ENCODE measurements around the gene IPO13. TPM values are rescaled to one million over a fixed set of nuclear protein-coding genes. Genes with fewer than 3 reads are reported as not detected.

IPO13 gene
- total and polyA plus RNA-seq, 10 of the 15 experiments (the other 5 are each of a cell fraction or from before 2014, with no cell fraction given): 7.1 to 26.6 (median 15.9) TPM

- no peak for TF ChIP-seq MEF2A (IDR thresholded peaks at IDR 0.05; ENCODE audit: insufficient read depth, low read depth, low read length)
- TF ChIP-seq MYB (IDR thresholded peaks at IDR 0.05; ENCODE audit: borderline replicate concordance, low read depth, low read length): no peak
- no peak for TF ChIP-seq GATAD2B (conservative IDR thresholded peaks at IDR 0.05; ENCODE audit: low read depth)
- no peak for TF ChIP-seq CBFB (IDR thresholded peaks at IDR 0.05; ENCODE audit: low read depth)
- no peak for TF ChIP-seq RFX5 (IDR thresholded peaks at IDR 0.05; ENCODE audit: low read depth, low read length)
Observed at GRCh38 chr1:43985984-43986595, 39.3 kb downstream of the IPO13 start (continued).

GRCh38 chr1:43986712-43987111, 40.0 kb downstream of the IPO13 start:
- H3K4me2 ChIP-seq (ENCODE audit: control insufficient read depth, insufficient read depth): no peak overlapping the region
- 60% methylated on average over 6 of the region's 6 CpGs for WGBS (ENCODE audit: insufficient coverage, insufficient replicate concordance, low lambda C conversion rate, missing lambda C conversion rate)
- ChIA-PET RAD21 (ENCODE audit: unreplicated experiment) (no interaction called here), CTCF (no interaction called here), POLR2A (no interaction called here), SMC1A (ENCODE audit: uncharacterized antibody, unreplicated experiment) (interaction anchor here (1.4 kb wide), 1 partner anchor 223 kb away, joined by 3 read pairs; no protein-coding TSS in a partner anchor)
- H3K36me3 ChIP-seq (ENCODE audit: control insufficient read depth in 2 of 2, insufficient read depth in 2 of 2, low read length in 1 of 2): peaks cover 0 to 4% of the 10 kb centered on the region in 2 experiments; a peak in 3 of 4 replicates
- DNase-seq (ENCODE audit: low read depth, low spot score): no peak
- no peak for ATAC-seq
- peaks cover 6% of the 10 kb centered on the region for H3K4me1 ChIP-seq (ENCODE audit: control insufficient read depth, insufficient read depth, low read length)
- in situ Hi-C loops (cut with MboI) (no loop called here), intact Hi-C loops (cut with micrococcal nuclease; ENCODE audit: unreplicated experiment) (no loop called here)
- FAIRE-seq: no peak
- no peaks in the 10 kb centered on the region; the same call in none of the 2 replicates for H3K79me2 ChIP-seq (ENCODE audit: control insufficient read depth, insufficient read depth, low read length)
- H4K20me1 ChIP-seq (ENCODE audit: control insufficient read depth, insufficient read depth): no peaks in the 10 kb centered on the region
- H3K9me3 ChIP-seq (replicated peaks; ENCODE audit: control insufficient read depth, insufficient read depth, low read length): no peaks in the 10 kb centered on the region
- H3K9ac ChIP-seq (ENCODE audit: control insufficient read depth, insufficient read depth, low read length): no peak overlapping the region
- BruUV-seq (replicated peaks): no TSS peak
- no peak overlapping the region for H3K27ac ChIP-seq (ENCODE audit: control insufficient read depth, insufficient read depth)
- no peaks in the 10 kb centered on the region for H3K27me3 ChIP-seq (replicated peaks in 1 of 2; ENCODE audit: control insufficient read depth in 2 of 2, insufficient read depth in 2 of 2, low read length in 1 of 2)
- no peak overlapping the region for H3K4me3 ChIP-seq
- no peak overlapping the region for H2AFZ ChIP-seq (ENCODE audit: control insufficient read depth, low read depth, low read length)
- TF ChIP-seq E2F4 (IDR thresholded peaks at IDR 0.05; ENCODE audit: low read depth, low read length) (no peak), RCOR1 (conservative IDR thresholded peaks at IDR 0.05; ENCODE audit: low read depth, low read length) (no peak), PAX5 (IDR thresholded peaks at IDR 0.05; ENCODE audit: borderline replicate concordance, low read depth, low read length) (no peak), SMAD5 (IDR thresholded peaks at IDR 0.05; ENCODE audit: low read depth) (no peak), FOXK2 (IDR thresholded peaks at IDR 0.05) (no peak), ZSCAN29 (IDR thresholded peaks at IDR 0.05) (no peak), MTA2 (IDR thresholded peaks at IDR 0.05; ENCODE audit: low read depth) (no peak), TCF12 (IDR thresholded peaks at IDR 0.05; ENCODE audit: low read depth, low read length) (no peak), NFXL1 (IDR thresholded peaks at IDR 0.05; ENCODE audit: borderline replicate concordance) (no peak), CREB1 (IDR thresholded peaks at IDR 0.05; ENCODE audit: low read depth) (no peak), SIN3A (IDR thresholded peaks at IDR 0.05; ENCODE audit: low read depth, low read length) (no peak), BHLHE40 (IDR thresholded peaks at IDR 0.05; ENCODE audit: borderline replicate concordance in 1 of 2, low read depth in 2 of 2, low read length in 1 of 2) (no peak)
- TF ChIP-seq, protein P1, sequence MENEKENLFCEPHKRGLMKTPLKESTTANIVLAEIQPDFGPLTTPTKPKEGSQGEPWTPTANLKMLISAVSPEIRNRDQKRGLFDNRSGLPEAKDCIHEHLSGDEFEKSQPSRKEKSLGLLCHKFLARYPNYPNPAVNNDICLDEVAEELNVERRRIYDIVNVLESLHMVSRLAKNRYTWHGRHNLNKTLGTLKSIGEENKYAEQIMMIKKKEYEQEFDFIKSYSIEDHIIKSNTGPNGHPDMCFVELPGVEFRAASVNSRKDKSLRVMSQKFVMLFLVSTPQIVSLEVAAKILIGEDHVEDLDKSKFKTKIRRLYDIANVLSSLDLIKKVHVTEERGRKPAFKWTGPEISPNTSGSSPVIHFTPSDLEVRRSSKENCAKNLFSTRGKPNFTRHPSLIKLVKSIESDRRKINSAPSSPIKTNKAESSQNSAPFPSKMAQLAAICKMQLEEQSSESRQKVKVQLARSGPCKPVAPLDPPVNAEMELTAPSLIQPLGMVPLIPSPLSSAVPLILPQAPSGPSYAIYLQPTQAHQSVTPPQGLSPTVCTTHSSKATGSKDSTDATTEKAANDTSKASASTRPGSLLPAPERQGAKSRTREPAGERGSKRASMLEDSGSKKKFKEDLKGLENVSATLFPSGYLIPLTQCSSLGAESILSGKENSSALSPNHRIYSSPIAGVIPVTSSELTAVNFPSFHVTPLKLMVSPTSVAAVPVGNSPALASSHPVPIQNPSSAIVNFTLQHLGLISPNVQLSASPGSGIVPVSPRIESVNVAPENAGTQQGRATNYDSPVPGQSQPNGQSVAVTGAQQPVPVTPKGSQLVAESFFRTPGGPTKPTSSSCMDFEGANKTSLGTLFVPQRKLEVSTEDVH (IDR thresholded peaks at IDR 0.05; ENCODE audit: low read depth, partially characterized antibody): no peak
- TF ChIP-seq, protein P2, sequence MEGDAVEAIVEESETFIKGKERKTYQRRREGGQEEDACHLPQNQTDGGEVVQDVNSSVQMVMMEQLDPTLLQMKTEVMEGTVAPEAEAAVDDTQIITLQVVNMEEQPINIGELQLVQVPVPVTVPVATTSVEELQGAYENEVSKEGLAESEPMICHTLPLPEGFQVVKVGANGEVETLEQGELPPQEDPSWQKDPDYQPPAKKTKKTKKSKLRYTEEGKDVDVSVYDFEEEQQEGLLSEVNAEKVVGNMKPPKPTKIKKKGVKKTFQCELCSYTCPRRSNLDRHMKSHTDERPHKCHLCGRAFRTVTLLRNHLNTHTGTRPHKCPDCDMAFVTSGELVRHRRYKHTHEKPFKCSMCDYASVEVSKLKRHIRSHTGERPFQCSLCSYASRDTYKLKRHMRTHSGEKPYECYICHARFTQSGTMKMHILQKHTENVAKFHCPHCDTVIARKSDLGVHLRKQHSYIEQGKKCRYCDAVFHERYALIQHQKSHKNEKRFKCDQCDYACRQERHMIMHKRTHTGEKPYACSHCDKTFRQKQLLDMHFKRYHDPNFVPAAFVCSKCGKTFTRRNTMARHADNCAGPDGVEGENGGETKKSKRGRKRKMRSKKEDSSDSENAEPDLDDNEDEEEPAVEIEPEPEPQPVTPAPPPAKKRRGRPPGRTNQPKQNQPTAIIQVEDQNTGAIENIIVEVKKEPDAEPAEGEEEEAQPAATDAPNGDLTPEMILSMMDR (IDR thresholded peaks at IDR 0.05 in 2 of 3, conservative IDR thresholded peaks at IDR 0.05 in 1 of 3; ENCODE audit: control insufficient read depth in 2 of 3, extremely low read depth in 1 of 3, insufficient read depth in 1 of 3, low read depth in 3 of 3, low read length in 3 of 3): no peak

Data from GM12878 (cell line).